ENCODE measurements around the gene KRT33A.
"Not testable (repeated sequence)": the region's sequence is repeated elsewhere in the genome, so short reads cannot be mapped to it uniquely, and the experiment has no call there.

DNA sequence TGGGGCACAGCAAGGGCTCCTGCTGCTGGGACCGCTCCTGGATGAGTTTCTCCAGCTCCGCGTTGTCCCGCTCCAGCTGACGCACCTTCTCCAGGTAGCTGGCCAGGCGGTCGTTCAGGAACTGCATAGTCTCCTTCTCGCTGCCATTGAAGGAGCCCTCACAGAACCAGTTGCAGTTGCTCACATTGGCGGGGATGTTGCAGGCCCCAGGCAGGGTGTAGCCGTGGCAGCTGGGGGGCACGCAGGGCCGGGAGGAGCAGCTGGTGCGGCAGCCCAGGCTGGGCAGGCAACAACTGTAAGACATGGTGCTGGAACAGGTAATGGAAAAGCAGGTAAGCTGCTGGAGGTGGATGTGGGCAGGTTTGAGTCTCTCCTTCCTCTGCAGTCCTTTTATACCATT is 31.3 kb upstream of the KRT33A start, which contains the start of gene KRT34:
- TF ChIP-seq CTCF (IDR thresholded peaks at IDR 0.05; ENCODE audit: low read length); EZH2 (optimal IDR thresholded peaks at IDR 0.05; ENCODE audit: low read depth, low read length); EZH2phosphoT487 (IDR thresholded peaks at IDR 0.05; ENCODE audit: low read length): not testable (repeated sequence)

Measured in MM.1S (cell line).